GM12891 (cell line): ENCODE data around the gene SPPL3.

Source experiments
- POLR2A ChIP-seq: IDR thresholded peaks from 2 replicates; pipeline ENCODE4 v1.6.1; 2011; ENCODE audit warnings: low read depth, low read length, control low read depth
- POLR2AphosphoS5 ChIP-seq: IDR thresholded peaks from 2 replicates; pipeline ENCODE4 v1.6.1; 2011; ENCODE audit warnings: low read depth, low read length, control low read depth
- SPI1 ChIP-seq: IDR thresholded peaks from 2 replicates; pipeline ENCODE4 v1.6.1; 2011; ENCODE audit warnings: low read depth, low read length, control low read depth
- TAF1 ChIP-seq: IDR thresholded peaks from 2 replicates; pipeline ENCODE4 v1.6.1; 2011; ENCODE audit warnings: low read depth, low read length, control low read depth

GRCh38 chr12:120814903-120815429 lies 89.2 kb downstream of the SPPL3 start:
- TF ChIP-seq POLR2AphosphoS5 (no peak), POLR2A (no peak), TAF1 (no peak), SPI1 (no peak)
